ENCODE measurements around the gene FMNL2.

FMNL2 gene

DNA sequence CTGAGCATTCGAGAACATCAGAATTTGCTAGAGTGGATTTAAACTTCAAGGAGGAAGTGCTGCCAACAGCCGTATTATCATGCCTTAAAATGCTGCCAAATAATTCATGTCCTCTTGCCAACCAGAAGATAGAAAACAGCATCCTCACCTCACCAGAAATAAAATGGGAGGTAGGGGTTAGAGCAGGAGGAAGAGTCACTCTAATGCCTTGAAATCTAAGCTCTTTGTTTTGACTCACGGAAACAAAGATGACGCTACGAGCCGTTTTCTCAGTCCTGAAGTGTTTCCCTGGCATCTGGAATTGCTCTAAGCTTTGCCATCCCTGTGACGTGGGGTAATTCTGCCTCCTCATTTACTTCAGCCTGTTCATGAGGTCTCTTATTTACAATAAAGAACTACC is 285.2 kb downstream of the FMNL2 start:
- H4K91ac ChIP-seq (ENCODE audit: low read length): no peak overlapping the region
- no peak overlapping the region for H3K27ac ChIP-seq (ENCODE audit: low read length, poor library complexity, severe bottlenecking)
- H3K23ac ChIP-seq (ENCODE audit: low read length in 2 of 2): no peak overlapping the region
- H3K4ac ChIP-seq (ENCODE audit: low read depth in 1 of 2, low read length in 2 of 2): no peak overlapping the region
- no peak overlapping the region for H2AK5ac ChIP-seq (ENCODE audit: low read length, severe bottlenecking)
- H4K8ac ChIP-seq (ENCODE audit: low read length): no peak overlapping the region
- peaks cover 18% of the 10 kb centered on the region for H3K79me1 ChIP-seq (replicated peaks; ENCODE audit: low read length, poor library complexity, severe bottlenecking)
- no peaks in the 10 kb centered on the region for H3K9me3 ChIP-seq (ENCODE audit: control insufficient read depth, low read length)
- no peak overlapping the region for H2AFZ ChIP-seq (ENCODE audit: low read depth, low read length)
- no peak overlapping the region for H2BK120ac ChIP-seq (ENCODE audit: low read depth, low read length)
- no peaks in the 10 kb centered on the region for H3K27me3 ChIP-seq (ENCODE audit: control insufficient read depth in 1 of 2, insufficient read depth in 1 of 2, low read length in 2 of 2)
- H2BK12ac ChIP-seq (ENCODE audit: low read length in 2 of 2): no peak overlapping the region
- no peak overlapping the region for H3K18ac ChIP-seq (ENCODE audit: low read depth in 1 of 2, low read length in 2 of 2)
- H3K36me3 ChIP-seq (ENCODE audit: control insufficient read depth in 1 of 2, insufficient read depth in 2 of 2, low read depth in 1 of 2, low read length in 2 of 2): peaks cover 32 to 87% of the 10 kb centered on the region in 2 experiments
- H3K9ac ChIP-seq (ENCODE audit: low read length): no peak overlapping the region
- no peak overlapping the region for H2BK5ac ChIP-seq (ENCODE audit: low read depth, low read length, poor library complexity, severe bottlenecking)
- DNase-seq: no peak
- 97% methylated on average over 6 of the region's 7 CpGs for WGBS
- no peak overlapping the region for H2BK15ac ChIP-seq (ENCODE audit: low read depth, poor library complexity, severe bottlenecking)
- no peak overlapping the region for H3K4me2 ChIP-seq (ENCODE audit: low read length, poor library complexity, severe bottlenecking)
- H3K4me3 ChIP-seq (ENCODE audit: insufficient read depth in 1 of 2, low read depth in 1 of 2, low read length in 2 of 2): no peak overlapping the region
- H3K4me1 ChIP-seq (ENCODE audit: control insufficient read depth, insufficient read depth, low read depth, low read length): peaks cover 1% of the 10 kb centered on the region
- no peak overlapping the region for H3K14ac ChIP-seq (ENCODE audit: low read length in 2 of 2)

DNA sequence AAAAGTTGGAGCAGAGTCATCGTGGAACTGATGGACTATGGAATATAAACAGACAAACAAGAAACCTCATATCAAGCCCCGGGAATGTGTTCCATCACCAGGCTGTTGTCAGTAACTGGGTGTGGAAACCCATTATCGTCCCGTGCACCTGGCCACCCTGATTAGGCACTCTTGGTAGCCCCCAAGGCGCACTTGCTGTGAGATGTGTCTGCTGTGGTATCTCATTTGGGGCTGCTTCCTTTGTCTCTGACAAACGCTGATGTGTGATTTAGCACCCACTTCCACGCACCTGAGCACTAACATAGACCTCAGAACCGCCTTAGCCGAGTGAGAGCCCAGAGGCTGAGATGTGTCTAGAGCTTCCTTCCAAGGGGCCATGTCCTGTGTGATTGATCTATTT is 286.0 kb downstream of the FMNL2 start:
- Histone ChIP-seq H3K18ac (ENCODE audit: low read depth in 1 of 2, low read length in 2 of 2) (no peak overlapping the region), H3K79me1 (replicated peaks; ENCODE audit: low read length, poor library complexity, severe bottlenecking) (peaks cover 19% of the 10 kb centered on the region), H3K14ac (ENCODE audit: low read length in 2 of 2) (no peak overlapping the region), H2BK12ac (ENCODE audit: low read length in 2 of 2) (no peak overlapping the region), H3K36me3 (ENCODE audit: control insufficient read depth in 1 of 2, insufficient read depth in 2 of 2, low read depth in 1 of 2, low read length in 2 of 2) (peaks cover 33 to 85% of the 10 kb centered on the region in 2 experiments), H3K4me3 (ENCODE audit: insufficient read depth in 1 of 2, low read depth in 1 of 2, low read length in 2 of 2) (no peak overlapping the region), H2BK5ac (ENCODE audit: low read depth, low read length, poor library complexity, severe bottlenecking) (no peak overlapping the region), H3K9ac (ENCODE audit: low read length) (no peak overlapping the region), H3K9me3 (ENCODE audit: control insufficient read depth, low read length) (no peaks in the 10 kb centered on the region), H3K27ac (ENCODE audit: low read length, poor library complexity, severe bottlenecking) (no peak overlapping the region), H2AK5ac (ENCODE audit: low read length, severe bottlenecking) (no peak overlapping the region), H3K27me3 (ENCODE audit: control insufficient read depth in 1 of 2, insufficient read depth in 1 of 2, low read length in 2 of 2) (no peaks in the 10 kb centered on the region), H3K4me1 (ENCODE audit: control insufficient read depth, insufficient read depth, low read depth, low read length) (peaks cover 1% of the 10 kb centered on the region), H3K23ac (ENCODE audit: low read length in 2 of 2) (no peak overlapping the region), H4K91ac (ENCODE audit: low read length) (no peak overlapping the region), H3K4me2 (ENCODE audit: low read length, poor library complexity, severe bottlenecking) (no peak overlapping the region), H2BK15ac (ENCODE audit: low read depth, poor library complexity, severe bottlenecking) (no peak overlapping the region), H3K4ac (ENCODE audit: low read depth in 1 of 2, low read length in 2 of 2) (no peak overlapping the region), H2BK120ac (ENCODE audit: low read depth, low read length) (no peak overlapping the region), H4K8ac (ENCODE audit: low read length) (no peak overlapping the region), H2AFZ (ENCODE audit: low read depth, low read length) (no peak overlapping the region)
- DNase-seq: no peak
- WGBS: 96% methylated on average over 8 of the region's 9 CpGs

DNA sequence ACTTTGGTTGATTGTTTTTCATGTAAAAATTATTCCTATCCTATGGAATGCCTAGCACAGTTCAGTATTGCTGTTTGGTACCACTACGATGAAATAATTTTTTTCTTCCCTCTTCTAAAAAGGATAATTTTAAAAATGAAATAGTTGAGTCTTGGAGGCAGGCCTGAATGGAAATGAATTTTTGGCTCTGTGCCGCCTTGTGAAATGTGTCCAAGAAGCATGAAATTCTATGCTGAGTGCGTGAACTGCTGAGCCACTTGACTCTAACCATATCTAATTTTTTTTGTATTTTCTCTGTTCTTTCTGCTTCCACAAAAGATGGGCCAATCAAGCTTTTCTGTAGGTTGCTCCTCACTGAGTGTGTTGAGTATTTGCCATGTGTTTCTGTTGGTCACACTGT is 287.2 kb downstream of the FMNL2 start:
- peaks cover 16% of the 10 kb centered on the region for H3K79me1 ChIP-seq (replicated peaks; ENCODE audit: low read length, poor library complexity, severe bottlenecking)
- no peak overlapping the region for H2BK12ac ChIP-seq (ENCODE audit: low read length in 2 of 2)
- no peak overlapping the region for H3K4me3 ChIP-seq (ENCODE audit: insufficient read depth in 1 of 2, low read depth in 1 of 2, low read length in 2 of 2)
- H3K4me2 ChIP-seq (ENCODE audit: low read length, poor library complexity, severe bottlenecking): no peak overlapping the region
- no peak overlapping the region for H3K23ac ChIP-seq (ENCODE audit: low read length in 2 of 2)
- no peak overlapping the region for H3K4ac ChIP-seq (ENCODE audit: low read depth in 1 of 2, low read length in 2 of 2)
- H3K9me3 ChIP-seq (ENCODE audit: control insufficient read depth, low read length): no peaks in the 10 kb centered on the region
- peaks cover 32 to 88% of the 10 kb centered on the region in 2 experiments for H3K36me3 ChIP-seq (ENCODE audit: control insufficient read depth in 1 of 2, insufficient read depth in 2 of 2, low read depth in 1 of 2, low read length in 2 of 2)
- no peak overlapping the region for H3K14ac ChIP-seq (ENCODE audit: low read length in 2 of 2)
- H2BK15ac ChIP-seq (ENCODE audit: low read depth, poor library complexity, severe bottlenecking): no peak overlapping the region
- no peak overlapping the region for H4K91ac ChIP-seq (ENCODE audit: low read length)
- no peak overlapping the region for H2AFZ ChIP-seq (ENCODE audit: low read depth, low read length)
- H3K27me3 ChIP-seq (ENCODE audit: control insufficient read depth in 1 of 2, insufficient read depth in 1 of 2, low read length in 2 of 2): no peaks in the 10 kb centered on the region
- peak overlapping the region; percentile 47 for H2BK5ac ChIP-seq (ENCODE audit: low read depth, low read length, poor library complexity, severe bottlenecking)
- no peak overlapping the region for H2AK5ac ChIP-seq (ENCODE audit: low read length, severe bottlenecking)
- no peak overlapping the region for H3K9ac ChIP-seq (ENCODE audit: low read length)
- no peak overlapping the region for H3K27ac ChIP-seq (ENCODE audit: low read length, poor library complexity, severe bottlenecking)
- H4K8ac ChIP-seq (ENCODE audit: low read length): no peak overlapping the region
- no peak overlapping the region for H3K18ac ChIP-seq (ENCODE audit: low read depth in 1 of 2, low read length in 2 of 2)
- H2BK120ac ChIP-seq (ENCODE audit: low read depth, low read length): no peak overlapping the region
- WGBS: 100% methylated on average over 2 of the region's 3 CpGs
- H3K4me1 ChIP-seq (ENCODE audit: control insufficient read depth, insufficient read depth, low read depth, low read length): peaks cover 1% of the 10 kb centered on the region
- DNase-seq: no peak

DNA sequence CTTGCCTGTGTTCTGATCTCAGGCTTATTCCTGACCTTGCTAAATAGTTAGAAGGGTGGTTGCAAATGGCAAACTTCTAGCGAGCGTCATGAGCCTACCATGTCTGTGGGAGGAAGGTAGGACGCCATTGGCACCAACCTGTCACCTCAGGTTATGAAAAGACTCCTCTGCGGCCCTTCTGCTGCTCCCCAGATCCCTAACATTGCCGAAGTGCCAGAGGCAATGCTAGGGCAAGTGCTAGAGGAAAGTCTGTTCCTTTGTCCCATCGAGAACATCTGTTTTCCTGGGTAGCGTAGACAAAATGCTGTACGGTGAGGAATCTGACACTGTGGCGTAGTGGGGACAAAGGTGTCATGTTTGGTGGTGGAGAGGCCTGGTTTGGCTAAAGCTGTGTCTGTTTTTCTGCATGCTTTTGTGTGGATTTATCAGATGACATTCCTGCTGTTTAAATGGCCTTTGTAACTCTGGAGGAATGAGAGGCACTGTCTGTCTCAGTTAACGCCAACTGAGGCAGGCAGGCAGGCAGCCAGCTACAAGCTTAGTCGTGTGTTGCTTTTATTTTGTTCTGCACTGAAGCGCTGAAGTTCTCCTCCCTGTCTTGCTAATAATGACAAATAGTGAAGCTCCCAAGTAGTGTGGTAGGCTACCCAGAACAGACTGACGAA is 288.2 kb downstream of the FMNL2 start:
- no peak overlapping the region for H3K4me2 ChIP-seq (ENCODE audit: low read length, poor library complexity, severe bottlenecking)
- no peak overlapping the region for H2BK5ac ChIP-seq (ENCODE audit: low read depth, low read length, poor library complexity, severe bottlenecking)
- H3K9ac ChIP-seq (ENCODE audit: low read length): no peak overlapping the region
- H3K14ac ChIP-seq (ENCODE audit: low read length in 2 of 2): no peak overlapping the region
- H4K91ac ChIP-seq (ENCODE audit: low read length): no peak overlapping the region
- H3K9me3 ChIP-seq (ENCODE audit: control insufficient read depth, low read length): no peaks in the 10 kb centered on the region
- WGBS: 79% methylated on average over 12 of the region's 13 CpGs
- no peak for DNase-seq
- no peaks in the 10 kb centered on the region for H3K27me3 ChIP-seq (ENCODE audit: control insufficient read depth in 1 of 2, insufficient read depth in 1 of 2, low read length in 2 of 2)
- no peak overlapping the region for H3K18ac ChIP-seq (ENCODE audit: low read depth in 1 of 2, low read length in 2 of 2)
- H3K36me3 ChIP-seq (ENCODE audit: control insufficient read depth in 1 of 2, insufficient read depth in 2 of 2, low read depth in 1 of 2, low read length in 2 of 2): peaks cover 36 to 86% of the 10 kb centered on the region in 2 experiments
- H3K23ac ChIP-seq (ENCODE audit: low read length in 2 of 2): peak overlapping the region in 1 of 2 experiments; percentile 55
- H4K8ac ChIP-seq (ENCODE audit: low read length): no peak overlapping the region
- H3K4ac ChIP-seq (ENCODE audit: low read depth in 1 of 2, low read length in 2 of 2): no peak overlapping the region
- peak overlapping the region; percentile 34 for H2BK15ac ChIP-seq (ENCODE audit: low read depth, poor library complexity, severe bottlenecking)
- no peak overlapping the region for H3K27ac ChIP-seq (ENCODE audit: low read length, poor library complexity, severe bottlenecking)
- H2BK120ac ChIP-seq (ENCODE audit: low read depth, low read length): no peak overlapping the region
- H3K4me1 ChIP-seq (ENCODE audit: control insufficient read depth, insufficient read depth, low read depth, low read length): peaks cover 1% of the 10 kb centered on the region
- no peak overlapping the region for H3K4me3 ChIP-seq (ENCODE audit: insufficient read depth in 1 of 2, low read depth in 1 of 2, low read length in 2 of 2)
- H2AK5ac ChIP-seq (ENCODE audit: low read length, severe bottlenecking): no peak overlapping the region
- no peak overlapping the region for H2AFZ ChIP-seq (ENCODE audit: low read depth, low read length)
- H3K79me1 ChIP-seq (replicated peaks; ENCODE audit: low read length, poor library complexity, severe bottlenecking): peaks cover 20% of the 10 kb centered on the region
- H2BK12ac ChIP-seq (ENCODE audit: low read length in 2 of 2): no peak overlapping the region

Data from mesenchymal stem cell (in vitro differentiated cells and primary cell).